Fibroblast of lung (primary cell): ENCODE results near the gene EPS8L2.

Experiments
- EZH2 ChIP-seq: IDR thresholded peaks from 2 replicates; pipeline ENCODE4 v1.5.1; 2012; ENCODE audit warnings: low read length, control low read depth, mild to moderate bottlenecking; ENCODE audit errors: missing control alignments
- TF ChIP-seq, protein P1 (sequence below), 2 donors: IDR thresholded peaks in 1 of 2; conservative IDR thresholded peaks in 1 of 2; 1 replicate in 1 of 2; 2 replicates in 1 of 2; pipeline ENCODE4 v1.5.1; 2011 to 2012; ENCODE audit warnings: low read length in 2 of 2, control low read depth in 1 of 2, inconsistent platforms in 1 of 2, low read depth in 1 of 2, mild to moderate bottlenecking in 1 of 2

DNA sequence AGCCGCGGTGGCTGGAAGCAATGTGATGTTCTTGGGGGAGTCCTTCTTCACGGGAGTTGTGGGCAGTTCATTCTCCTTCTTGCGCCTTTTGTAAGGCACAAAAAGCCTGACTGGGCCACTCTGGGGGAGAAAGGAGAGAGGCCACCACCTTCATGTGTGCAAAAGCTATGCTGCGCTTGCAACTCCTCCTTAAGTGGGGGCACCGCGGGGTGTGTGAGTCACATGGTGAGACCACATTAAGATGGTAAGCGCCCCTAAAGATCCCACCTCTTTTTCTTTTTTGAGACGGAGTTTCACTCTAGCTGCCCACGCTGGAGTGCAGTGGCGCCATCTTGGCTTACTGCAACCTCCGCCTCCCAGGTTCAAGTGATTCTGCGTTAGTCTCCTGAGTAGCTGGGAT lies 25.1 kb upstream of the EPS8L2 start:
- TF ChIP-seq, protein P1, sequence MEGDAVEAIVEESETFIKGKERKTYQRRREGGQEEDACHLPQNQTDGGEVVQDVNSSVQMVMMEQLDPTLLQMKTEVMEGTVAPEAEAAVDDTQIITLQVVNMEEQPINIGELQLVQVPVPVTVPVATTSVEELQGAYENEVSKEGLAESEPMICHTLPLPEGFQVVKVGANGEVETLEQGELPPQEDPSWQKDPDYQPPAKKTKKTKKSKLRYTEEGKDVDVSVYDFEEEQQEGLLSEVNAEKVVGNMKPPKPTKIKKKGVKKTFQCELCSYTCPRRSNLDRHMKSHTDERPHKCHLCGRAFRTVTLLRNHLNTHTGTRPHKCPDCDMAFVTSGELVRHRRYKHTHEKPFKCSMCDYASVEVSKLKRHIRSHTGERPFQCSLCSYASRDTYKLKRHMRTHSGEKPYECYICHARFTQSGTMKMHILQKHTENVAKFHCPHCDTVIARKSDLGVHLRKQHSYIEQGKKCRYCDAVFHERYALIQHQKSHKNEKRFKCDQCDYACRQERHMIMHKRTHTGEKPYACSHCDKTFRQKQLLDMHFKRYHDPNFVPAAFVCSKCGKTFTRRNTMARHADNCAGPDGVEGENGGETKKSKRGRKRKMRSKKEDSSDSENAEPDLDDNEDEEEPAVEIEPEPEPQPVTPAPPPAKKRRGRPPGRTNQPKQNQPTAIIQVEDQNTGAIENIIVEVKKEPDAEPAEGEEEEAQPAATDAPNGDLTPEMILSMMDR (conservative IDR thresholded peaks at IDR 0.05 in 1 of 2, IDR thresholded peaks at IDR 0.05 in 1 of 2; ENCODE audit: low read depth in 1 of 2, low read length in 2 of 2): no peak
- TF ChIP-seq EZH2: no peak
